Right atrium auricular region (tissue), 2 donors: ENCODE measurements around the gene EXOC6B. TPM values are rescaled to one million over a fixed set of nuclear protein-coding genes. Genes with fewer than 3 reads are reported as not detected.

Experiments used
- DNase-seq: peaks from one replicate; pipeline ENCODE4 v3.0.0-alpha.2; 2019; ENCODE audit warnings: low spot score
- H3K27ac ChIP-seq, 2 donors: fragments of 200-600 bp; sonication (generic); 1 replicate in 1 of 2; 2 replicates in 1 of 2; pipeline ENCODE4 v1.5.1; 2016 to 2019
- H3K27me3 ChIP-seq, 2 donors: fragments of 200-600 bp; sonication (generic); one replicate each; pipeline versions ENCODE4 v1.5.1 to v1.6.0; 2017 to 2019
- H3K36me3 ChIP-seq: fragments of 200-600 bp; sonication (generic); one replicate; pipeline ENCODE4 v1.5.1; 2016
- H3K4me1 ChIP-seq, 2 donors: fragments of 200-600 bp; sonication (generic); one replicate each; pipeline versions ENCODE4 v1.5.1 to v1.6.0; 2017 to 2019
- H3K4me3 ChIP-seq, 2 donors: fragments of 200-600 bp; sonication (generic); 1 replicate in 1 of 2; 2 replicates in 1 of 2; pipeline ENCODE4 v1.5.1; 2017 to 2019; ENCODE audit warnings: mild to moderate bottlenecking in 1 of 2, moderate library complexity in 1 of 2
- H3K9me3 ChIP-seq, 2 donors: fragments of 200-600 bp; sonication (generic); one replicate each; pipeline ENCODE4 v1.5.1; 2019
- CTCF ChIP-seq, 2 donors: fragments of 200-600 bp; sonication (generic); IDR thresholded peaks; one replicate each; pipeline ENCODE4 v1.5.1; 2019; ENCODE audit warnings: antibody characterized with exemption in 2 of 2
- total RNA-seq, 2 donors: library from RNA; depleted of rRNA; stranded (reverse); fragments of >200 nt; gene quantifications; one replicate each; pipeline ENCODE4 v1.1.0, GENCODE V29; 2016

EXOC6B gene
- total RNA-seq, 2 donors from 2014 or later: 80.5 to 111 TPM

GRCh38 chr2:72399879-72400278, 426.0 kb downstream of the EXOC6B start:
- Histone ChIP-seq H3K4me1 (no peaks in the 10 kb centered on the region), H3K36me3 (no peaks in the 10 kb centered on the region), H3K4me3 (no peak overlapping the region), H3K27ac (no peak overlapping the region), H3K9me3 (peaks cover 0 to 21% of the 10 kb centered on the region in 2 donors), H3K27me3 (no peaks in the 10 kb centered on the region)
- no peak for TF ChIP-seq CTCF (IDR thresholded peaks at IDR 0.05)
- DNase-seq: no peak

- H3K27me3 ChIP-seq: no peaks in the 10 kb centered on the region
- H3K36me3 ChIP-seq: no peaks in the 10 kb centered on the region
- H3K9me3 ChIP-seq: peaks cover 0 to 13% of the 10 kb centered on the region in 2 donors
- no peaks in the 10 kb centered on the region for H3K4me1 ChIP-seq
- TF ChIP-seq CTCF (IDR thresholded peaks at IDR 0.05): no peak
- no peak overlapping the region for H3K27ac ChIP-seq
- H3K4me3 ChIP-seq: no peak overlapping the region
- DNase-seq: no peak
Measured at GRCh38 chr2:72395096-72395495, 430.7 kb downstream of the EXOC6B start.

GRCh38 chr2:72394541-72395070, 431.2 kb downstream of the EXOC6B start:
- Histone ChIP-seq H3K4me3 (no peak overlapping the region), H3K27me3 (no peaks in the 10 kb centered on the region), H3K36me3 (no peaks in the 10 kb centered on the region), H3K9me3 (peaks cover 0 to 8% of the 10 kb centered on the region in 2 donors), H3K4me1 (no peaks in the 10 kb centered on the region), H3K27ac (no peak overlapping the region)
- no peak for DNase-seq
- no peak for TF ChIP-seq CTCF (IDR thresholded peaks at IDR 0.05)

- Histone ChIP-seq H3K4me3 (no peak overlapping the region), H3K4me1 (no peaks in the 10 kb centered on the region), H3K9me3 (peaks cover 0 to 17% of the 10 kb centered on the region in 2 donors), H3K27ac (no peak overlapping the region), H3K36me3 (no peaks in the 10 kb centered on the region), H3K27me3 (no peaks in the 10 kb centered on the region)
- no peak for TF ChIP-seq CTCF (IDR thresholded peaks at IDR 0.05)
- DNase-seq: no peak
Measured at GRCh38 chr2:72389447-72389846, 436.4 kb downstream of the EXOC6B start.

GRCh38 chr2:72388263-72388662, 437.6 kb downstream of the EXOC6B start:
- DNase-seq: no peak
- Histone ChIP-seq H3K27ac (no peak overlapping the region), H3K27me3 (no peaks in the 10 kb centered on the region), H3K9me3 (peaks cover 0 to 17% of the 10 kb centered on the region in 2 donors), H3K4me1 (no peaks in the 10 kb centered on the region), H3K36me3 (no peaks in the 10 kb centered on the region), H3K4me3 (no peak overlapping the region)
- TF ChIP-seq CTCF (IDR thresholded peaks at IDR 0.05): no peak

GRCh38 chr2:72386288-72386687, 439.5 kb downstream of the EXOC6B start:
- DNase-seq: no peak
- H3K27ac ChIP-seq: no peak overlapping the region
- no peaks in the 10 kb centered on the region for H3K36me3 ChIP-seq
- no peak for TF ChIP-seq CTCF (IDR thresholded peaks at IDR 0.05)
- H3K4me1 ChIP-seq: no peaks in the 10 kb centered on the region
- H3K9me3 ChIP-seq: peaks cover 0 to 9% of the 10 kb centered on the region in 2 donors
- H3K27me3 ChIP-seq: no peaks in the 10 kb centered on the region
- no peak overlapping the region for H3K4me3 ChIP-seq
